ENCODE results near the gene ANTXR2. TPM values are rescaled to one million over a fixed set of nuclear protein-coding genes. Genes with fewer than 3 reads are reported as not detected.
"Not testable (repeated sequence)": the region's sequence is repeated elsewhere in the genome, so short reads cannot be mapped to it uniquely, and the experiment has no call there.

The ANTXR2 gene
- 41.0 and 45.3 TPM in 2 replicates for polyA plus RNA-seq (2014; cell fraction: cytosol; rRNA removed)
- polyA plus RNA-seq (2014; cell fraction: nucleus; rRNA removed), result 11.3 and 18.4 TPM in 2 replicates

DNA sequence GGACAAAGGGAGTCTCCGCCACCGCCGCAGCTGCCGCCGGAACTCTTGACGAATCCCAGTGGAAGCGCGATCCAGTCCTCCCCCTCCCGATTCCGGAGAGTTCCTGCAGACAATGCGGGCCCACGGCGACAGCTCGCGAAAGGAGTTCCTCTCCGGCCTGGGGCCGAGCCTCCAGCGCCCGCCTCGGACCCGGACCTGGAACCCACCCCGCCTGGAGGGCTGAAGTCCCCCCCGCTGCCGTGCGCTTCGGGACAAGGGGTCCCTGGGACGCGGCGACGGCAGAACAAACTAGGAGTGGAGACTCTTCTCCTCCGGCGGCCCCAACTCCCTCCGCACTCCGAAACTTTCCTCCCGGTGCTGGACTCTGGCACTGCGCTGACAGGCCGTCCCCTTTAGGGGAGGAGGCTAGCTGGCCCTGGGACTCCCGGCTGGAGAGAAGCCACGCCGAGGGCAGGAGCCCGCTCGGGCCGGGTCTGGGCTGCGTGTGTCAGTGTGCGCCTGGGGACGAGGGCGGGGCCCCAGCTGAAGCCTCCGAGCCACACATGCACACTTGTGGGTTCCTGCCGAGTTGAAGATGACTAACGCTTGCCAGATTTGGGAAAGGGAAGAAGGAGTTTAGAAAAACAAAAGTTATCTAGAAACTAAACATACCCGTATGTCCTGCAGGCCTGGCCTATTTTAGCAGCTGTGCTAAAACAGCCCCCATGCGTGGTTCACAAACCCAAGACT is at the start of gene ANTXR2:
Gene ANTXR2, minus strand, starts transcription at position 486 of the 729 bp plus-strand sequence. CDS start 669 bp downstream, outside the sequence.
- DNase-seq (ENCODE audit: low spot score), result peak; percentile 85

DNA sequence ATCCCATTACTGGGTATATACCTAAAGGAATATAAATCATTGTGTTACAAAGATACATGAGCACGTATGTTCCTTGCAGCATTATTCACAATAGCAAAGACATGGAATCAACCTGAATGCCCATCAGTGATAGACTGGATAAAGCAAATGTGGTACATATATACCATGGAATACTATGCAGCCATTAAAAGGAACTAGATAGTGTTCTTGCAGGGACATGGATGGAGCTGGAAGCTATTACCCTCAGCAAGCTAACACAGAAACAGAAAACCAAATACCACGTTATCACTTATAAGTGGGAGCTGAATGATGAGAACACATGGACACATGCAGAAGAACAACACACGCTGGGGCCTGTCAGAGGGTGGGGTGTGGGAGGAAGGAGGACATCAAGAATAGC is 48.8 kb upstream of the ANTXR2 start:
- DNase-seq (ENCODE audit: low spot score), result not testable (repeated sequence)

DNA sequence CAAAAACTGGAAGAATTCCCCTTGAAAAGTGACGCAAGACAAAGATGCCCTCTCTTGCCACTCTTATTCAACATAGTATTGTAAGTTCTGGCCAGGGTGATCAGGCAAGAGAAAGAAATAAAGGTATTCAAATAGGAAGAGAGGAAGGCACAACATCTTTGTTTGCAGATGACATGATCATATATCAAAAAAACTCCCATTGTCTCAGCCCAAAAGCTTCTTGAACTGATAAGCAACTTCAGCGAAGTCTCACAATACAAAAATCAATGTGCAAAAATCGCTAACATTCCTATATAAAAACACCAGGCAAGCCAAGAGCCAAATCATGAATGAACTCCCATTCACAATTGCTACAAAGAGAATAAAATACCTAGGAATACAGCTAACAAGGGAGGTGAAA is 46.6 kb upstream of the ANTXR2 start:
- not testable (repeated sequence) for DNase-seq (ENCODE audit: low spot score)

DNA sequence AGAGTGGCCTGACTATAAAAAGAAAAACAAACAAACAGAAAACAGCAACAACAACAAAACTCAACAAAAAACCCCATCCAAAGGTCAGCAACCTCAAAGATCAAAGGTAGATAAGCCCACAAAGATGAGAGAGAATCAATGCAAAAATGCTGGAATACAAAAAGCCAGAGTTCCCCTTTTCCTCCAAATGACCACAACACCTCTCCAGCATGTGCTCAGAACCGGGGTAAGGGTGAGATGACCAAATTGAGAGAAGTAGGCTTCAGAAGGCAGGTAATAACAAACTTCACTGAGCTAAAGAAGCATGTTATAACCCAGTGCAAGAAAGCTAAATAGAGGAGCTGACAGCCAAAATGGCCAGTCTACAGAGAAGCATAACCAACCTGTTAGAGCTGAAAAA is 43.5 kb upstream of the ANTXR2 start:
- no peak for DNase-seq (ENCODE audit: low spot score)

DNA sequence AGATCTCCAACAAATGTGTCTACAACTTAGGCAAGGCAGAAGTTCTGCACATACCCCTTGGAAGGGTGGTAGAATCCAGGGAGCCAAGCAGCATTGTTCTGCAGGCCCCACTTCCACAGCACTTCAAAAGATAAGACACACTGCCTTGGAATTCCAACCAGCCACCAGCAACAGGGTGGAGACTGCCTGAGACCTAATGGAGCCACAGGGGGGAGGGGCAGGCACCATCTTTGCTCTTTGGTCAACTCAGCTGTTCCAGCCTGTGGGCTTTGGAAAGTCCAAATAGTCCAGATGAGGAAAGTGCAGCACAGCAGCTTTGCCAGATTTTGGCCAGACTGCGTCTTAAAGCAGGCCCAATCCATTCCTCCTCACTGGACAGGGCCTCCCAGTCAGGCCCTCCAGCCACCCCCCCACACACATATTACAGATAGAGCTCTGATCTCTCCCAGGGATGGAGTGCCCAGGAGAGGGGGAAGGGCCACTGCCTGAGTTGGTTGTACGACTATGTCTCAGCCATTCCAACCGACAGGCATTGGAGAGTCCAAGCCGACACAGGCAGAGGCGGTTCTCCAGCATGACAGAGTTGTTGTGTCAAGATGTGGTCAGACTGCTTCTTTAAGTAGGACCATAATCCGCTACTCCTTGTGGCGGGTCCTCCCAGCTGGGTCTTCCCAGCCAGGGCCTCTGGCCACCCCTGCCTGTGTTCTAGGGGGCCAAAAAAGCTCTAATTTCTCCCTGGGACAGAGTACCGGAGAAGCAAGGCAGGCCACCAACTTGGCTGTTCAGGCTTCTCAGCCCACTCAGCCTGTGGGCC is 42.5 kb upstream of the ANTXR2 start:
- DNase-seq (ENCODE audit: low spot score), result no peak

DNA sequence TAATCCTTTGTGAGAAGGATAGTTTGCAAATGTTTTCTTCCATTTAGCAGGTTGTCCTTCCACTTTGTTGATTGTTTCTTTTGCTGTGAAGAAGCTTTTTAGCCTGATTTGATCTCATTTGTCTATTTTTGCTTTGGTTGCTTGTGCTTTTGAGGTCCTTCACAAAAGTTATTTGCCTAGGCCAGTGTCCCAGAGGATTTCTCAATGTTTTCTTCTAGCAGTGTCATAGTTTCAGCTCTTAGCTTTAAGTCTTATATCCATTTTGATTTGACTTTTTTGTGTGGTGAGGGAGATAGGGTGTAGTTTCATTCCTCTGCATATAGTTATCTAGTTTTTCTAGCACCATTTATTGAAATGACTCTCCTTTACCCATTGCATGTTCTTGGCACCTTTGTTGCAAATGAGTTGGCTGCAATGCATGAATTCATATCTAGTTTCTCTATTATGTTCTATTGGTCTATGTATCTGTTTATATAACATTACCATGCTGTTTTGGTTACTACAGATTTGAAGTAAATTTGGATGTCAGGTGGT is 41.8 kb upstream of the ANTXR2 start:
- no peak for DNase-seq (ENCODE audit: low spot score)

DNA sequence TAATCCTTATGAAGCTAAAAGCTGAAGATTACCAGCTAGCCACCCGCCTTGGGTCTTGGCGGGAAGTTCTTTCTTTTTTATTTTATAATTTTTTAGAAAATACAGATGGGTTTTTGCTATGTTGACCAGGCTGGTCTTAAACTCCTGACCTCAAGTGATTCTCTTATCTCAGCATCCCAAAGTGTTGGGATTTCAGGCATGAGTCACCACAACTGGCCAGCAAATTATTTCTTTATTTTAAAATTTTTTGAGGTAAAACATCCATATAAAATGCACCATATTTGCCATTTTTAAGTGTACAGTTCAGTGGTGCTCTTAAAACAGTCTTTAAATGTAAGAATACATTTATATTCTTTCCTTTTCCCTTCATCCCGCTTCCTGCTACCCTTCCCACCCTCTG is 40.6 kb upstream of the ANTXR2 start:
- no peak for DNase-seq (ENCODE audit: low spot score)

DNA sequence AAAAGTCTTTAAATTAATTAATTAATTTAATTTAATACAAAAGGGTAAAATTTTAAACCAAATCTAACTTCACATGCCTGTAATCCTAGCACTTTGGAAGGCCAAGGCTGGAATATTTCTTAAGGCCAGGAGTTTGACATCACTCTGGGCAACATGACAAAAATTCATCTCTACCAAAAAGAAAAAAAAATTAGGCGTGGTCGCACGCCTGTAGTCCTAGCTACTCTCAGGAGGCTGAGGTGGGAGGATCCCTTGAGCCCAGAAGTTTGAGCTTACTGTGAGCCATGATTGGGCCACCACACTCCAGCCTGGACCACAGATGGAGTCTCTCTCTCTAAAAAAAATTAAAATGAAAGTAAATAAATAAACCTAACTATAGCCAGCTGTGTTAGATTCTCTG is 39.2 kb upstream of the ANTXR2 start:
- no peak for DNase-seq (ENCODE audit: low spot score)

DNA sequence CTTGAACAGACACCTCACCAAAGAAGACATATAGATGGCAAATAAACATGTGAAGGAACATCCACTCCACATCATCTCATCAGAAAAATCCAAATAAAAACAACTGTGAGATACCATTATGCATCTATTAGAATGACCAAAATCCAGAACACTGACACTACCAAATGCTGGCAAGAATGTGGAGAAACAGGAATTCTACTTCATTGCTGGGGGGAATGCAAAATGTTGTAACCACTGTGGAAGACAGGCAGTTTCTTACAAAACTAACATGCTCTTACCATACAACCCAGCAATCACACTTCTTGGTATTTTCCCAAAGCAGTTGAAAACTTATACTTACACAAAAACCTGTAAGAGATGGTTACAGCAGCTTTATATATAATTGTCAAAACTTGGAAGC is 38.2 kb upstream of the ANTXR2 start:
- no peak for DNase-seq (ENCODE audit: low spot score)

DNA sequence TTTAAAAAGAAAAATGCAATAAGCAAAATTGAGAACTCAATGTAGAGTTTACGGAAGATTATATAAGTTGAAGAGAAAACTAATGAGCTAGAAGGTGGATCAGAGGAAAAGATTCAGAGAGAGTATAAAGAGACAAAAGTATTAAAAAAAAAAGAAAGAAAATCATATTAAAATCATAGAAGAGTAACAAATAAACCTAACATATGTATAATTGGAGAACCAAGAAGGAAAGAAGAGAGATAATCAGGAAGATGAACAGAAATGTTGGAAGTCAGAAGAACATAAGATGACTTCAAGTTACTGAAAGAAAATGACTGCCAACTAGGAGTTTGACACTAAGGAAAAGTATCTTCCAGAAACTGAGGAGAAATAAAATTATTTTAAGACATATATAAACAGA is 34.3 kb upstream of the ANTXR2 start:
- DNase-seq (ENCODE audit: low spot score), result no peak

DNA sequence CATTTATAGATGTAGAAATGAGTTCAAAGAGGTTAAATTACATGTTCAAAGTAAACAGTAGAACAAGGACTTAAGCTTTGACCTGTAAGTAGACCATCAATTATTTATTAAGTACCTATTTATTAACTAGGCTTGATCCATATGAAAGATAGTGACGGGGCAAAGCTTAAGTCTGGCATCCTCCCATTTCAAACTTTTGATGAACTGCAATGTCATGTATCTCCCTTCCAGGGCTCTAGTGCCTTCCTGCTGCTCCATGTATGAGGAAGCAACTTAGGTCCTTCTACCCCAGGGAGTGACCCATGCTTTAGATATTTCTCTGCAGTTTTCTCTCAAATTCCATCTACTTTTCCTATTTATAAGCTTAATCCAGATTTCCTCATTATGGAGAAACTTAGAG is 31.9 kb upstream of the ANTXR2 start:
- DNase-seq (ENCODE audit: low spot score), result no peak

DNA sequence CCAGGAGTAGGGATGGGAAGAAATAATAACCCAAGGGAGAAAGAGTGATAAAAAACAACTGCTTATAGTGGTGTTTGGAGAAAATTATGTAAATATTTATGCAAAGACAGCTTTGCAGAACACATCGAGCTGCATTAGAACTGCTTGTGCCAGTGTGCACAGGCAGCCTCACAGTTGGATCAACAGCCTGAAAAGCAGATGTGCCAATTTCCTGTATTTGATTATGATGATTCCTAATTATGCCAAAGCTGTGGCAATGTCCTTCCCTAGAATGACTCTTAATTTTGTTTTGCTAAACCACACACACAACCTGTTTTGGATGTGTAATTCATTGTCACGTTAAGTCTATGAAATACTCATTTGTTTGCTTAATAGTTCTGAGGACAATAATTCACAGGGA is 30.6 kb upstream of the ANTXR2 start:
- no peak for DNase-seq (ENCODE audit: low spot score)

DNA sequence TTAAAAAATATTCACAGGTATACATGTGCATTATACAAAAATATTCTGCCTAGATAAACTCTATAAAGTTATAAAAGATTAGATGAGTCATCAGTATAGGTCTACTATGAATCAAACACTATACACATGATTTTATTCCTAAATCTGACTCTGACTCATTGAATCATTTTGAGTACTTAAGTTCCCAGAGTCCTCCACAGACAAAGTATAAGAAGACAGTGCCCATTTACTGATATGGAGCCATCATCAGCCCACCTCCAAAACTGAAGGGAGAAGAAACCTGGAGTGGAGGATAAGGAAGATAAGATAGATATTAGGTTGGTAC is 28.7 kb upstream of the ANTXR2 start:
- DNase-seq (ENCODE audit: low spot score), result no peak

DNA sequence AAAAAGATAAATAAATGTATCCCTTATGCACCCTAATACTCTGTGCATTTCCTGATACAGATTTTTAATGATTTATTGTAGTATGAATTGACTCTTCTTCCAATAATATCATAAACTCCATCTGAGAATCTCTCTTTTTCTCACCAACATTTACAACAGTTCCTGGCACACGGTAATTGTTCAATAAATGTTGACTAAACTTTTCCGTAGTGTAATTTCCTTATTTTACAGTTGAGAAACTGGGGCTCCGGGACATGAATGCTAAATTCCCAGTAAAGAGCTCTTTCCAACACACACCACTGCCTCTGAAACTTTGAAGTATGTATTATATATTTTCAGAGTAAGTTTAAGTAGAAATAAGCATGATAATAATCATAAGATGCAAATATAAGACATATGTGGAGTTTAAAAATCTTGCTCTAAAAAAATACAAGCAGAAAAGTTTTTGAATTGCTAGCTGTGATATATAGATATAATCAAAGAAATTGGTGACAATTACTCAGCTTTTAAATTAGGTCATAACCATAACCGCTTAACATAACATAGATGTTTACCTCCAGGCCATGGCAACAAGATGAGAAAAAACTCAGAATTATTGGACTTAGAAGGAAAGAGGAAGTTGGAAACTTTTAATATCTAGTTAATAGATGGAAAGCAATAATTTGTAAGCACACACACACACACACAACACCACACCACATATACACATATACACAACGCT is 28.2 kb upstream of the ANTXR2 start:
- DNase-seq (ENCODE audit: low spot score), result no peak

DNA sequence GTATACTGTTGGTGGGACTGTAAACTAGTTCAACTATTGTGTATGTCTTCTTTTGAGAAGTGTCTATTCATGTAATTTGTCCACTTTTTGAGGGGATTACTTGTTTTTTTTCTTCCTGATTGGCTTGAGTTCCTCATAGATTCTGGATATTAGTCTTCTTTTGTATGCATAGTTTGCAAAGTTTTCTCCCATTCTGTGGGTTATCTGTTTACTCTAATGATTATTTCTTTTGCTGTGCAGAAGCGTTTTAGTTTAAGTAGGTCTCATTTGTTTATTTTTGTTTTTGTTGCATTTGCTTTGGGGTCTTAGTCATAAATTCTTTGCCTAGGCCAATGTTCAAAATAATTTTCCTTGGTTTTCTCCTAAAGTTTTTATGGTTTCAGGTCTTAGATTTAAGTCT is 26.6 kb upstream of the ANTXR2 start:
- no peak for DNase-seq (ENCODE audit: low spot score)

DNA sequence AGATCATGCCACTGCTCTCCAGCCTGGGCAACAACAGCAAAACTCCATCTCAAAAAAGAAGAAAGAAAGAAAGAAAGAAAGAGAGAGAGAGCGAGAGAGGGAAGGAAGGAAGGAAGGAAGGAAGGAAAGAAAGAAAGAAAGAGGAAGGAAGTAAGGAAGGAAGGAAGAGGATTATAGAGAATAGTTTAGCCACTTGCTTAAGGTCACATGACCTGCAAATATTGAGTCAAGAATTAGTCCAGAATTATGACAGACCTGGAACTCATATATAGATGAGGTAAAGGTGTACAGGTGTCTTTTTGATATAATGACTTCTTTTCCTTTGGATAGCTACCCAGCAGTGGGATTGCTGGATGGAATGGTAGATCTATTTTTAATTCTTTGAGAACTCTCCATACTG is 25.6 kb upstream of the ANTXR2 start:
- DNase-seq (ENCODE audit: low spot score), result no peak

DNA sequence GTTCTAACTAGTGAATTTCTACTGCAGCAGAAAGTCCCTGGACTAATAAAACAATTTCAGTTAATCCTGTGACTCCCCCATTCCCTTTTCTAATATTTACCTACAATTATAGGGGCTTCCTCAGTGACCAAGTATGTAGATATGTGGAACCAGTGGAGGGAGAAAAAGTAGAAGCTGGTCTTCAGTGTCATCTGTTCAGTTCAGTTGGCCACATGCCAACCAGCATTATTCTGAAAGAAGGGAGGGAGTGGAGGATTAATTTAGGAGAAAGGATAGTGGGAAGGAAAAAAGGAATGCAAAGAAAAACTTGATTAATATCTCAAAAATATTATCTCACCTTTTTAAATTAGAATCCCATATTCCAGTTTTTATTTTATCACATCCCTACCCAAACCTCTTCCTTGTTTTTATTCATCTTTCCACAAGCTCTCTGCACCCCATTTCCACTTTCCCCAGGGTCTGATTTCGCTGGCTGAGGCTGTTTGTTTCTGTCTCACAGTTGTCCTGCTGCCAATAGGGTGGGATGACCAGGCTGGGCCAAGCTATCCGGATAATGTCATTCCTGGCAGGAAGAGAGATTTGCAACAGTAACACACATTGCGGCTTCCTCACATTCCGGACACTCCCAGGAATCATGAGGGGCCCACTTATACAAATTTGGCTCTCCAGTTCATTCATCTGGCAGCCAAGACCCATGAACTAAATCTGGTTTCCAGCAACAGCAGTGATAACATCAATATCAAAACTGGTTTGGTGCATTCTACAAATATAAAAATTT is 24.6 kb upstream of the ANTXR2 start:
- DNase-seq (ENCODE audit: low spot score), result no peak

DNA sequence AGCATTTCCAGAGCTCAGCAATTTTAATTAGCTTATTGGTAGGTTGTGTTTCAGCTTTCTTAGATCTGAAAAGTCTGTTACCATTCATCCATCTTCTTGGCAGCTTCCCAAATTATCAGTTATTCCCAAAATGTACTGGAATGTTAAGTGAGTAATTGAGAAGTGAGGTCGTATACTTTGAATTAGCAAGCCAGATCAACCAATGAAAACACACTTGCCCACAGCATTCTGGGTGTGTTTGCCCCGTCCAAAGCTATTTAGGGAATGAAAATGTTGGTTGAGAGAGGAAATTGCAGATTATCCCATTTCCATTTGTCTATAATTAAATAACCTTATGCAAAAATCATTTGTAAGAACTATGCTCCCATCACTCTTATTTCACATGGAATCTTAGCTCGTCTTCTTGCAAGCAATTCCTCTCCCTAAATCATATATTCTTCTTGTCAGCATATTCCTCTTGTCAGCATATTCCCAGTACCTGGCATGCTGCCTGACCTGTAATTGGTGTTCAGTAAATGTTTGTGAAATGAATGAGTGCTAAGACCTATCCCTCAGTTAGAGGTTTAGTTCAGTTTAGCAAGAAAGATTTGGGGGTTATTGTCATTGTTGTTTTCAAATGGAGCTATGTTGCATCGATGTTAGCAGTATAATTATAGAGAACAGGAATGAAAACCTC is 23.3 kb upstream of the ANTXR2 start:
- no peak for DNase-seq (ENCODE audit: low spot score)

DNA sequence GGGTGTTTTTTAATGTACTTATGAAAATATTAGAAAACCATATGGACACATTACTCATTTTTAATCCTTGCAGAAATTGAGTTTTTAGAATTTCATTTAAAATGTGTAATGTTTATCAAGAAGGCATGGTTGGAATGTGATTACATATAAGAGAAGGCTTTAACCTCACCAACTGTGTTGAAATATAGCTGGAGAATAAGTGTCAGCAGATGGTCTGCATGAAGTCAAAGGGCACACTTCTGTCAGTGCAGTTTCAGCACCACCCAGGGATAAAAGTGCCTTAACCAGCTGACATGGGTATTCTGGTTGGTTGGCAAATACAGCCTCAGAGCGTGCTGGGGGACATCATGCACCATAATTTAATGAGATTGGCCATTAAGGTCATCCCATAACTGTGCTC is 21.2 kb upstream of the ANTXR2 start:
- no peak for DNase-seq (ENCODE audit: low spot score)

DNA sequence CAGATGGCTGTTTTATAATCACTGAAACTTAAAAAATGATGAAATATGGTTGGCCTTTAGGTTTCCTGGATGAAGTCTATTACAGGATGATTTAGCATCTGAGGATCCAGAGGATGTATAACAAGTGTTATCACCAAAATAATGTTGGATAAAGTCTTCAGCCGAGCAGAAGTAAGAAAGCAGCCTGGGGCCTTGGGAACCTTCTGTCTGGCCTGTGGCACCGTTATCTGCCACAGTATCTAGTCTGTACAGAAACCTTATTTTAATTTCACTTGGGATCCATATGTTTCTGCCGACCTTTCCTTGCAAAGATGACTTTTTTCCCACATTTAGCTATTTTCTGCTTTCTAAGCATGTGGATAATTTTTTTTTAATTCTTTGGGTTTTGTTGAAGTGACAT is 20.5 kb upstream of the ANTXR2 start:
- DNase-seq (ENCODE audit: low spot score), result no peak

DNA sequence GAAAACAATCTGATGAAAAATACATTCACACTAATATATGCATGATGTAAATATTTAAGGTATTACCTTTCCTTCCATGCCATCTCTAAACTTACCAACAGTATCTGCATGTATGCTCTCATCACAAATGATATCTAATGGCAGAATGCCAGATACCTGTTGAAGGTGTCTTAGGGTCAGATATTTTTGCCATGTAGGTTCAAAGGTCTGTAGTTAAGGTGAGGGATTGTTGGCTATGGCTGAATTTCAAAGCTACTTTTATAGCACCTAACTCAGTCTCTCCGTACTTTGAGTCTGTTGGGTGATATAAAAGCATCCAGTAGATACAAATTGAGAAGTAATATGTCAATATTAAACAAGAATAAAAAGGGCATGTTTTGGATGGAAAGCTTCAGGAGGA is 19.8 kb upstream of the ANTXR2 start:
- no peak for DNase-seq (ENCODE audit: low spot score)

Data from SK-N-DZ (cell line).